Raji (cell line): Measurements from ENCODE around the gene PRDX3.

Experiments
- POLR2A ChIP-seq: IDR thresholded peaks from 2 replicates; pipeline ENCODE4 v1.6.1; 2011; ENCODE audit warnings: low read depth, low read length, control low read depth; ENCODE audit not compliant: insufficient read depth

PRDX3 gene

GRCh38 chr10:119120875-119121274 is 57.7 kb downstream of the PRDX3 start:
- no peak for TF ChIP-seq POLR2A

- no peak for TF ChIP-seq POLR2A
These were observed 58.2 kb downstream of the PRDX3 start for GRCh38 chr10:119120413-119120867.

GRCh38 chr10:119119400-119119799 is 59.2 kb downstream of the PRDX3 start:
- TF ChIP-seq POLR2A: no peak

GRCh38 chr10:119118231-119118630 is 60.4 kb downstream of the PRDX3 start:
- no peak for TF ChIP-seq POLR2A
